ENCODE data around the gene KRTAP2-2. TPM values are rescaled to one million over a fixed set of nuclear protein-coding genes. Genes with fewer than 3 reads are reported as not detected.

KRTAP2-2 gene
- total and polyA plus RNA-seq, 2 of the 8 experiments (the other 6 are each of a cell fraction or from before 2014, with no cell fraction given) = not detected

- TF ChIP-seq HDAC2 (IDR thresholded peaks at IDR 0.05; ENCODE audit: borderline replicate concordance in 1 of 2, low read depth in 2 of 2, low read length in 2 of 2) (no peak), ATF2 (IDR thresholded peaks at IDR 0.05; ENCODE audit: low read length) (no peak), EZH2 (IDR thresholded peaks at IDR 0.05; ENCODE audit: low read depth, low read length, severe bottlenecking) (no peak), EP300 (IDR thresholded peaks at IDR 0.05; ENCODE audit: borderline replicate concordance in 1 of 2, low read depth in 2 of 2, low read length in 2 of 2) (no peak), SIX5 (IDR thresholded peaks at IDR 0.05; ENCODE audit: low read depth, low read length) (no peak), POU5F1 (IDR thresholded peaks at IDR 0.05; ENCODE audit: low read depth, low read length) (no peak), TEAD4 (IDR thresholded peaks at IDR 0.05; ENCODE audit: low read depth, low read length) (no peak), SAP30 (IDR thresholded peaks at IDR 0.05; ENCODE audit: insufficient read depth, insufficient replicate concordance, low read length) (no peak), KDM1A (IDR thresholded peaks at IDR 0.05; ENCODE audit: borderline replicate concordance, low read length) (no peak), RAD21 (IDR thresholded peaks at IDR 0.05 in 1 of 2, conservative IDR thresholded peaks at IDR 0.05 in 1 of 2; ENCODE audit: low read depth in 2 of 2, low read length in 2 of 2) (no peak), JUN (IDR thresholded peaks at IDR 0.05; ENCODE audit: low read depth, low read length) (no peak)
Measured at GRCh38 chr17:41012326-41013120, 42.5 kb downstream of the KRTAP2-2 start (continued).

All from H1 (cell line).